GM19395 (cell line): ENCODE data around the gene FAM216B.
"Not testable (repeated sequence)": the region's sequence is repeated elsewhere in the genome, so short reads cannot be mapped to it uniquely, and the experiment has no call there.

Experiments used
- ATAC-seq: cut with Tn5 transposase; IDR thresholded peaks from one replicate; pipeline ENCODE4 v1.9.1; 2021; ENCODE audit warnings: mild to moderate bottlenecking, moderate library complexity; ENCODE audit not compliant: unreplicated experiment

FAM216B gene

DNA sequence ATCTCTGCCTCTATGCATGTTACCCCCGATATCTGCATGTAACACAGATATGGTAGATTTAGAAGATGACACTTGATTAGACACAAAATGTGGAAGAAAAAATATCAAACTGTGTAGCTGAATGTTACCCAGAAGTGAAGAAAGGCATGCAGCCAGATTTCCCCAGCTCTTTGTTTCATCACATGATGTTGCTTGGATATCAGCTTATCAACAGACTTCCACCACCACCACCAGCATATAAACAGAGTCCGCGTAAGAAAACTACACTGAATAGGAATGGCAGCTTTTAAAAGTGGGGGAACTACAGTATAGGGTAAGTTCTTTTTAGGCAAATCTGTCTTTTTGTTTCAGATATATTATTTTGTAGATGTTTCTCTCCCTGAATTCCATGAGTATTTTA, at the start of gene FAM216B:
Gene FAM216B (plus strand): TSS at position 233 of the 400 bp plus-strand sequence. CDS start 2,484 bp downstream, outside the sequence.
- no peak for ATAC-seq

DNA sequence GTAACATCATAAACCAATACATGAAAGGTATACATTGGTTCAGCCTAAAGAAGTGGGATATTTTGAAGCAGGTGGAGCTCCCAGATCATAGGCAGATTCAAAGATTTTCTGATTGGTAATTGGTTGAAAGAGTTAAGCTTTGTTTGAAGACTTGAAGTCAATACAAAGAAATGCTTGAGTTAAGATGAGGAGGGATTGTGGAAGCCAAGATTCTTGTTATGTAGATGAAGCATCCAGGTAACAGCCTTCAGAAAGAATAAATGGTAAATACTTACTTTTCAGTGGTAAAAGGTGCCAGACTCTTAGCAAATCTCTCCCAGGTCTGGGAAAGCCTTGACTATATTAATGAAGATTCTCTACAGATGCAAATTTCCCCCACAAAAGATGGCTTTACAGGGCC, 49.3 kb upstream of the FAM216B start:
- ATAC-seq, result no peak

GRCh38 chr13:42733046-42733445, 48.3 kb upstream of the FAM216B start:
- no peak for ATAC-seq

GRCh38 chr13:42735010-42735409, 46.4 kb upstream of the FAM216B start:
- ATAC-seq, result no peak

GRCh38 chr13:42740753-42741152, 40.6 kb upstream of the FAM216B start:
- no peak for ATAC-seq

DNA sequence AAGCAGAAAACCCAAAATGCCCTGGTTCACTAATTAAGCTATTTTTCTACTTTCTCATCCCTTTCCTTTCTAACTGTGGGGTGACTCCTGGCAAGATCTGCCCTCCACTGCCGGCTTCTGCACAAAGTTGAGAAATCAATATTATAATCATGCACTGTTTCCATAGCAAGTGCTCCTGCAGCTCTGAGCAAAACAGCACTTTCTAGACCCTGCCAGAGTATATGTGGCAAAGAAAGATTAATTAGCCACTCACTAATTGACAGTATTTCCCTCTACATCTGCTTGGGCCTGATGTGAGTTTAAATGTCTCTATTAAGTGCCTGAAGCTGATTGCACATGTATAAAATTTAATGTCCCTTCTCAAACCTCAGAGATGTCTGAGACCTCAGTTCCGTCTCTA, 39.5 kb upstream of the FAM216B start:
- ATAC-seq, result no peak

DNA sequence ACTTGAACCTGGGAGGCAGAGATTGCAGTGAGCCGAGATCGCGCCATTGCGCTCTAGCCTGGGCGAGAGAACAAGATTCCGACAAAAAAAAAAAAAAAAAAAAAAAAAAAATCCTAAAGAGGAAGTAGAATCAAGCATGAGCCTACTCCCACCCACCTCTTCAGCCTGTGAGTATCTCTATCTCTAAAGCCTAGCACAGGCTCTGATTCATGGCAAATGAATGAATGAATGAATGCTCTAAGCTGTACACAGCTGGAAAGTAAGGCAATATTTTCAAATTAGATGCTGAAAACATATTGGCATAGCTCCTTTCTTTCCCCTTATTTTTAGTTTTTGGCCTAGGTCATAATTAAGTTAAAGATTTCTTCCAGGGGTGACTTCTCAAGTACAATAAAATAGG, 35.7 kb upstream of the FAM216B start:
- ATAC-seq, result no peak

DNA sequence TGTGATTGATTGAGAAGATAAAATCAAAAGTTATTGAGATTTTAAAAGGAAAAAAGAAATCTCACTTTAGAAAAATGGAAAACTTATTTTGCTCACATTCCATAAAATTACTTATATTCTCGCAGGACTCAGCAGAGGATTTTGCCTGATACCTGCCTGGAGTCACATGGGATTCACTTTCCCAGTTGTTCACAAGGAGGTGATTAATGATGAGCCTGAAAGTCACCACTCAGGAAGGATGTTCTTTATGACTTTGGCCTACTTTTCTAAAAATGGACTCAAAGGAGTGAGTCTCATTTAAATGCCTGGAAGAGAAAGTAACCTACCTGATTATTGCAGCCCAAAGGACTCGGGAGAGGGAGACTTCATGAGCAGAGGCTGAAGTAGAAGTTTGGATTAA, 34.5 kb upstream of the FAM216B start:
- no peak for ATAC-seq

DNA sequence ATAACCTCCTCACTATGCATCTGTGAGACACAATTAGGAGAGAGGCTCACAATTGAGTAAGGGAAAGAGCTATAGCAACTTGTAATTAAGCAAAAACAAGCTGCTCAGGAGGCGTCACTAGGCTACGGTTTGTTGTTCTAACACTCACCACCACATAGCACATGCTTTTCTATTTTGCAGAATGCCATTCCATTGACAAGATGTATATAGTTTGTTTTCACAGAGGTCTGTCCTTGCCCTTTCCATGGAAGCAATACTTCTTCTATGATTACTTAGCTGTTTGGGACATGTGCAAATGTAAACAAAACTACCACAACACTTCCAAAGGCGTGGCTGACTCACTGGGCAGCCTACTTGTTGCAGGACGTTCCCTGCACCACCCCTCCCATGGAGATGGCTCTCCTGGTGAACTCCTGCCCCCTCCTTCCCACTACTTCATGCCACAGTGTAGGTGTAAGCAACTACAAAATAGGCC, 33.9 kb upstream of the FAM216B start:
- no peak for ATAC-seq

- no peak for ATAC-seq
Observed at GRCh38 chr13:42750794-42751193, 30.6 kb upstream of the FAM216B start.

GRCh38 chr13:42751693-42752092, 29.7 kb upstream of the FAM216B start:
- ATAC-seq, result peak; percentile 61

GRCh38 chr13:42752731-42753130, 28.7 kb upstream of the FAM216B start:
- no peak for ATAC-seq

DNA sequence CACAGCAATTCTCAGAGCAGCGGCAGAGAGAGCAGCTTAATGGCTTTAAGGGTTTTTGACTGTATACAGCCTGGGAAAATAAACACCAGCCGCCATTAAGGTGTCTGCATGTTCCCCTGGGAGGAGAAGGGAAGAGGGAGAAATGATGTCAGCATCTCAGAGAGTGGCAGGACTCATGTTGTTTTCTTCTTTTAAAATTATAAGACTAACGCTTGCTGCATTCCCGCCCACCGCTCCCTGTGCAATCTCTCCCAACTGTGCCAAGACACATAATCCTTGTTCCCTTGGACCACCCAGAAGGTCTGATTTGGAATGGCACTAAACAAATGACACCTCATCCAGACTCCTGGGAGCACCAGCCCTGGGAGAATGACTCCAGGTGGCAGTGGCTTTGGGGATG, 27.7 kb upstream of the FAM216B start:
- ATAC-seq, result no peak

DNA sequence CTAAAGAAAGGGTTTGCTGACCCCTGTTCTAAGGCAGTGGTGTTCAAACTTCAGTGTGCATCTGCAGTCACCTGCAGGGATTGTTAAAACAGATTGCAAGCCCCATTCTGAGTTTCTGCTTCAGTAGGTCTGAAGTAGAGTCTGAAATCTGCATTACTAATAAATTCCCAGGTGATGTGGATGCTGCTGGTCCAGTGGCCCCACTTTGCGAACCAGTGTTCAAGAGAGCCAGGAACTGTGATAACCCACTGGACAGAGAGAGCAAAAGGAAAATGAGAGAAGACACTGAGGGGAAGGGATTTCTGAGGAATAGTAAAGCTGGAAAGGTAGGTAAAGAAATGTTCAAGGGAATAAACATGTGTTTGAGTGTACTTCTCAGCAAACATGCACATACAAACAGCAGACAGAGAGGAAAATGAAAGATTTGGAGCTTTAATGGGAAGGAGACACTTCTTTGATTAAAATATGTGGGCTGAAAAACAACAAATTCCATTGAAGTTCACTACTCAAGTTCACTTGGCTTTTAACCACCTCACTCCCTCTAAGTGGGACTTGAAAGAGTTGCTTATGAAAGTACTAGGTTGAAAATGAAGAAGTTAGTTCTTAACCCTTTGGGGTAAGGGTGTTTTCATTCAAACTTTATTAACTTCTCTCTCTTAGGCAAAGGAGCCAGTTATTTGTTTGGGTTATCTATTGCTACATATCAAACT, 26.4 kb upstream of the FAM216B start:
- ATAC-seq, result no peak

DNA sequence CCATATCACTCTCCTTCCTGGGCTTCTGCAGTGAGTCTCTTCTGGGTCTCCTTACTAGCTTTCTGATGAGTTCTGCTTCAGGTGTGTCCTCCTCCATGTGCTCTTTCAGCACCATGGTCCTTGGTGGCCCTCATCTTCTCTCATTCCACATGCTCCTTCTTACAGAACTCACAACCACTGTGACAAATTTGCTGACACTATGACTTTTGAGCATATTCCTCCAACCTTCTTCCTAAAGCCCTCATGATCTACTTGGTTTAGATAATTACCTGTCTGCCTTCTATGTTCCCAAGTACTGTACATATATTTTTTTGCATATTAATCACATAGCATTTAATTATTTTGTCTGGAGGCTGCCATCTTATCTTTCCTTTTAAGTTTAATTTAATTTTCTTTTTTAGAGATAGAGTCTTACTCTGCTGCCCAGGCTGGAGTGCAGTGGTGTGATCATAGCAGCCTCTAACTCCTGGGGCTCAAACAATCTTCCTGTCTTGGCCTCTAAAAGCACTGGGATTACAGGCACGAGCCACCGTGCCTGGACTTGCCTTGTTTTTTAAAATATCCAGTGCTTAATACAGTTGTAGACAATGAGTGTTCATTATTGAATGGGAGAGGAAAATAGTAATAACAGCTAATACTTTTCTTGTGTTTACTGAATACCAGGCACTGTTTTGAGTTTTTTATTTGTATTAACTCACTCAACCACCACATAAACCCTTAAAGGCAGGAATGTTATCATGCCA, 23.5 kb upstream of the FAM216B start:
- ATAC-seq, result no peak

DNA sequence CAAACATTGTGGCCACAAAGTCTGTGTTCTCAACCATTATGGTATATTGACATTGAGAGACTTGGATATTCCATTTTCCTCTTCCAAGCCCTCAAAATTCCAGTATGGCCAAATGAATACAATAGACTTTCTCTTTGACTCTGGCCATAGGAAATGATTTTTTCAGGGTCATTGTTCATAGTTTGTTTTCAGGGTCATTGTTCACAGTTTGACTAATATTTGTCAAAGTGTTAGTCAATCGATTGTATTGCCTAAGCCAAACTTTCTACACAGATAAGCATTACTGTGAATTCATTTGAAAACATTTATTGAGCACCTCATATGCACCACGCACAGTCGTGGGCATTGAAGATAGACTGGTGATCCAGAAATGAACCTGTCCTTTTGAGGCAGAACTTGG, 22.9 kb upstream of the FAM216B start:
- no peak for ATAC-seq

DNA sequence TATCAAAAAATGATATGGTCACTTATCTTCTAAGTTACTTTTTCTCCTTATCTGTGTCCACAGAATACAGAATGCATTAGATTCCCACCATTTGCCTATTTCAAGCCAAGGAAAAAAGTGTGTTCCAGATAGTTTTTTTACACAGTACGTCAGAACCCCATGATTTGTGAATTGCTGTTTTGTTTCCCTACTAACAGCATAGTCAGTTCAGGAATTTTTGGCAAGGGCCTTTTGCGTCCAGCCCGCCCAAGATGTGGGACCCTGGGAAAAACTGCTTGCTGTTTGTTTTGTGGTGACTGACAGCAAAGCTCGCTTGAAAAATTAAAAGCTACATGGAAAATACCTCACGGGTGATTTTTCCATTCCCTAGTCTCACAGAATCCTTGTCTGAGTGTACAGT, 20.4 kb upstream of the FAM216B start:
- no peak for ATAC-seq

DNA sequence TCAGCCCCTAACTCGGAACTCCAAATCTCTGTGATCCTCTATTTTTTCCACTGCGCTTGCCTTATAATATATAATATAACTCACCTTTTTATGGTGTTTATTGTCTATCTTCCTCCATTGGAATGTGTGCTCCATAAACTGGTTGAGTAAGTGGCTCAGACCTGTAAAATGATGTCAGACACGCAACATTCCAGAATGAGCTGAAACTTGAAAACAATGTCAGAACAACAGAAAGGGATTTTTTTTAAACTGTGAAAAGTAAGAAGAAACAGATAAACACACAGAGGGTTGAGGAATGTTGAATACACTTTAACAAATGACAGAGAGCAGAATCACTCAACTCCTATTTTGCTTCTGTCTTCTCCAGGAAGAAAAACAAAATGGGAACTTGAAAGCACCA, 19.1 kb upstream of the FAM216B start:
- no peak for ATAC-seq

DNA sequence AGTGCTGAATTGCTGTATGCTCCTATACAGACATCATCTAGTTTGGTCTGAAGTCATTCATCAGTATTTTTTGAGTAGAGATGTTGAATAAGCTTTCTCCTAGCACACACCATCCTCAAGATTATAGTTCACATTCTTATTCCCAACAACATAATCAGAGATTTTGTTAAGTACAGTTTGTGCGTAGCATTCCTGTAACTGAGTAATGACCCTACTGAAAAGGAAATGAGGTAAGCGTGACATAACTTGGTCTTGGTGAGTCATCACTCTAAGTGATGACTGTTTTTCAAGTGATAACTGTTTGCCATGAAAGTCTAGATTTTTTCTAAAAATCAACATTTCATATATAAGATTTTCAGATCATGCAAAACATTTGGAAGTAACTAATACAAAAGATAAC, 18.5 kb upstream of the FAM216B start:
- ATAC-seq, result no peak

DNA sequence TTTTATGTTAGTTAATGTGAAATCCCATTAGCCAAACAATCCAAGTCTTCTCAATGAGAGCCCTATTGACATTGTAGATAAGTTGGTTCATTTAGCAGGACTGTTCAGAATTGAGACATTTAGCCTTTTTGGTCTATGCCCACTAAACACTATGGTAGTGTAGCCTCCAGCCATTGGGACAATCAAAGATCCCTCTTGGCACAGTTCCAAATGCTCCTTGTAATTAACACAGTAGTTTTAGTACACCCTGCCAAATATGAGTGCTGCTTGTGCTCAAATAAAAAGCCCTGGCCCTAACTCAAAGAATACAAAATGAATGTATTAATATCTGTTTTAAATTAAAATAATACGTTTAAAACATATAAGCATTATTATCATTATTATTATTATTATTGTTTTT, 15.4 kb upstream of the FAM216B start:
- ATAC-seq, result no peak

DNA sequence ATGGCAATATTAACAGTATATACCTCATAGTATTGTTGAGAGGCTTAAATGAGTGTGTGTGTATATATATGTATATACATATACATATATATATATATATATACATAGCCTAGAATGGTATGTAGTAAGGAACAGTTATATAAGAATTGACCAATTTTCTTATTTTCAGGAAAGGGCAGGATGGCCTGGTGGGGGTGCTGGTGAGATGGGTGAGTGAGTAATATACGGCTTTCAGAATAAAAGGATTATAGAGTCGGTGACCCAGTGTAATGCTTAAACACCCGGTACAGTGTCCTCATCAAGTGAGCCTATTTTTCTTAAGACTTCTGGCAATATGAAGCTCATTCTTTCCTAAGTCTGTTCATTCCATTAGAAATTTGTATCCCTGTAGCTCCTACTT, 11.7 kb upstream of the FAM216B start:
- ATAC-seq, result no peak

DNA sequence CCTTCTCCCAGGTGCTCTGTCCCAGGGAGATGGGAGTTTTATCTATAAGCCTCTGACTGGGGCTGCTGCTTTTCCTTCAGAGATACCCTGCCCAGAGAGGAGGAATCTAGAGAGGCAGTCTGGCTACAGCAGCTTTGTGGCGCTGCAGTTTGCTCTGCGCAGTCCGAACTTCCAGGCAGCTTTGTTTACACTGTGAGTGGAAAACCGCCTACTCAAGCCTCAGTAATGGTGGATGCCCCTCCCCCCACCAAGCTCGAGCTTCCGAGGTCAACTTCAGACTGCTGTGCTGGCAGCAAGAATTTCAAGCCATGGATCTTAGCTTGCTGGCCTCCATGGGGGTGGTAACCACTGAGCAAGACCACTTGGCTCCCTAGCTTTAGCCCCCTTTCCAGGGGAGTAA, 4.8 kb upstream of the FAM216B start:
- not testable (repeated sequence) for ATAC-seq
